Left hindlimb (tissue), 1 donor: ENCODE measurements around the gene TRPM1.
"Not testable (repeated sequence)": the region's sequence is repeated elsewhere in the genome, so short reads cannot be mapped to it uniquely, and the experiment has no call there.

Source experiments
- DNase-seq: peaks from one replicate; pipeline ENCODE4 v3.0.0-alpha.2; 2018

Gene TRPM1

DNA sequence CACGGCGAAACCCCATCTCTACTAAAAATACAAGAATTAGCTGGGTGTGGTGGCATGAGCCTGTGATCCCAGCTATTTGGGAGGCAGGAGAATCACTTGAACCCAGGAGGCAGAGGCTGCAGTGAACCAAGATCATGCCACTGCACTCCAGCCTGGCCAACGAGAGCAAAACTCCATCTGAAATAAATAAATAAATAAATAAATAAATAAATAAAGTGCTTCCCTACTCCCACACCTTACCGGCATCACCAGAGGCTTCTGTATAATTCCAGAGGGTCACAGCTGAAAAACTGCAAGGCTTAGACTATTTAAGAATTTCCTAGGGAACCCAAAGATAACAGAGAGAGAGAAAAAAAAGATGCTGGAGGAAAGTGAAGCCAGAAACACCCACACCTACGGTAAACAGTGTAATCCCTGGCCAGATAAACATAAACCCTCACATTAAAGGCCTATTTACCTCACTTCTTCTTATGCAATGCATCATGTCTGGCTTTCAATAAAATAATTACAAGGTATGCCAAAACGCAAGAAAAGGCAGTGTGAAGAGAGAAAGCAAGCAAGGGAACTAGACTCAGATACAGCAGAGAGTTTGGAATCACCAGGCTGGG lies 15.0 kb upstream of the TRPM1 start:
- DNase-seq: no peak

DNA sequence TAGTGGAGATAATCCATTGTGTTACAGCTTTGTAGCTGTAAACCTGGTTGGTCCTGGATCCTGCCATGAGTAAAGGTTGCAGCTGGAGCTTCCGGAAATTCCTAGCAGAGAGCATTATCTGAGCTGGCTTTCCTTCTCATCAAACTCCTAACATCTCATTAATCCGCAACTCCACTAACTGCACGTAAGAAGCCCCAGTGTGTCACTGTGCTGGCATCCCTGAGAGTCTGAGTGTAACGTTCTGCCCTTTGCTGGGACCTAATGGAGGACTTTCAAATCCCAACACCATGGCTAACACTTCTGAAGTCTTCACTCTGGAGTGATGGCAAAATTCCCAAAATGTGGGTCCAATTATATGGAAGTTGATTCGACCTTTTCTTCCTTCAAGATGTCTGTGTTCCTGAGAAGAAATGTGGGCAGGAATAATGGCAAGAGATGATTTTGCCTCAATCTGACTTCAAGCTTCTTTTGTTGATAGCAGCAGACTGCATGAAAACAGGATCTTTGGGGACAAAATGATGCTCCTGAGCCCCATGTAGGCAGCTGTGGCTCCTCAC lies 9.6 kb upstream of the TRPM1 start:
- DNase-seq: no peak

DNA sequence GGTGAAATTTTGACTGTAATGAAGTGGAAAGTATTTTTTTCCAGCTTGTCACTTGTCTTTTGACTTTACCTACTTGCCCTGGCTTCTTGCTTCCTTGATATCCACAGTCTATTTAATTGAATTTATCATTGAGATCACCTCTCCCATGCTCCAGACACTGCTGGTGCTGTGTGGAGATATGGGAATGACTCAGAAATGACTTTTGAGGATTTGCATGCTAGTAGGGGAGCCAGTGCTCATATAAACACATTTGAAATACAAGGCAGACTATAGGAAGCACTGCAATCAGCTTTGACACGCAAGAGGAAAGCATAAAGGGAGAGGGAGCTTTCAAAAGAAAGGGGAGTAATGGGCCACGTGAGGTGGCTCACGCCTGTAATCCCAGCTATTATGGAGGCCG lies 7.3 kb upstream of the TRPM1 start:
- DNase-seq: no peak

DNA sequence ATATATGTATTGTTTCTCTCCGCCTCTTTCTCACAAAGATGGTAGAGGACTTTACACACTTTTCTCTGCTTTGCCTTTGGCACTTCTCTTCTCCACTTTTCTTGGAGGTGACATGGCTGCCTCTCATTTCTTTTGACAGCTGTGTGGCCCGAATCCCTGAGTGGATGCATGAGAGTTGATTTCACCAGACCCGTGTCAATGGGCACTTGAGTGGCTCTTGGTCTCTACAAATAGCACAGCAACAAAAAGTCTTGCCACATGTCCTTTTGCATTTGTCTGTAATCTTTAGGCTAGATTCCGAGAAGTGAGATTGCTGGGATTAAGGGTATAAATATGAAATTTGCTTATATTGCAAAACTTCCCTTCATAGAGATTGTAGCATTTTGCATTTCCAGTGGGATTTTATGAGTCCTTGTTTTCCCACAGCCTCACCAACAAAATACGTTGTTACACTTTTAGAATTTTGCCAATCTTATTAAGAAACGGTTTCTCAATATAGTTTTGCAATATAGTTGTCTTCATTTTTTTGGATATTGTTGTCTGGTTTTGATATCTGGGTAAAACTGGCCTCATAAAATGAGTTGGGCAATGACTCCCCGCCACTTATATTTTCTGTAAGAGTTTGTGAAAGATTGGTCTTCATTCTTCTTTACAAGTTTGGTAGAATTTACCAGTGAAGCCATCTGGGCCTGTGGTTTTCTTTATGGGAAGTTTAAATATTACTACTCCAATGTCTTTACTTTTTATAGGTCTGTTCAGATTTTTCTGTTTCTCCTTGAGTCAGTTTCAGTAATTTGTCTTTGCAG lies 5.2 kb upstream of the TRPM1 start:
- no peak for DNase-seq

DNA sequence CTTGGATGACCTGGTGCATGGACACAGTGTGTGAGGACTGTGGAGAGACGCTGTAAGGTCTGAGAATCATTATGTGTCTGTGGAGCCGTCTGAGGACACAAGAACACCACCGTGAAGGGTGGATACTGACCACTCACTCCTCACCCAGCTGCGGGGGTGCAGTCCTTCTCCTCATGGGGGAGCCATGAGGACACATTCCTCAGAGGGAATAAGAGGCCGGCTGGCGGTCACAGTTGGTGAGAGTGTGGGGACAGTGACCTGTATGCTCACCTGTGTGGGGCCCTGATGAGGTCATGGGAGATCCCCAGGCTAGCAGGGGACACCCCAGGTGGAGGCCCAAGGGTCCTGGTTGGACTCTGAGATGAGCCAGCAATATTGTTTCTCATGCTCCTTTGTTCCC lies 2.5 kb upstream of the TRPM1 start:
- no peak for DNase-seq

DNA sequence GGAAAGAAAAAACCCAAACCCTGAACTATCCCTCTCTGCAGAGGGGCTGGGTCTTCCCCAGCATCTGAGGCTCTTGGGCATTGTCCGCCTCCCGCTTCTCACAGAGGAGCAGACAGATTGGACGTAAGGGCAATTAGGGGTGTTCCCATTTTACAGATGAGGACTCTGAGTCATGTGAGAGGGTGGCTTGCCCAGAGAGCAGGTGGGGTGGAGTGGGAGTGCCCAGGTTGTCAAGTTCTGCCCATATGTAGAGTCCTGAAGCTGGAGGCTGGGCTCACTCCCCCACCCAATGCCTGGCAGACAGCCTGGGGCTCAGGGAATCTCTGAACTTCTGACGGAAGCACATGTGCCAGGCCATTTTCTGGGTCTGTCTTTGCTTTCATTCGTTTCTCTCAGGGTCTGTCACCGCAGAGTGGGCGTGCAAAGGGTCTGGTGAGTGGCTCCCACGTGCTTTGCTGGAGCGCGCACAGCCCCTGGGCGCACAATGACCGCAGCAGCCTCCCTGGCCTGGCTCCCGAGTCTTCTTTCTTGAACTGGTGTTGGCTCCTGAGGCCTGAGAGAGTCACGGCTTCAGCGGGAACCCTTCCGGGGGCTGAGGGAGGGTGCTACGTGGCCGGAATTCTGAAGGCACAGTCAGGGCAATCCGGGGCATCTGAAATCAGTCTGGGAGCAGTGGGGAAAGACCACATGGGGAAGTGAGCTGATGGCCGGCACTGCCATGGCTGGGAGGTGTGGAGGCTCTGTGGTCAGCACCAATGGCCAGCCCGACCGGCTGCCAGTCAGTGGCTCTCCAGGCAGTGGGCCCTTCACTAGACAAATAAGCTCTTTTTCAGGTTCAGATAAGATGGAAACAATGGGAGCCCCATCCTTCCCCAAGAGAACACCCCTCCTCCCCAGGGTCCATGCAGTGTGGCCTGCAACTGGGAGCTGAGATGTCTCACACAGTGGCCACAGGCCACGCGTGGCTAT lies 1.1 kb upstream of the TRPM1 start:
- no peak for DNase-seq

DNA sequence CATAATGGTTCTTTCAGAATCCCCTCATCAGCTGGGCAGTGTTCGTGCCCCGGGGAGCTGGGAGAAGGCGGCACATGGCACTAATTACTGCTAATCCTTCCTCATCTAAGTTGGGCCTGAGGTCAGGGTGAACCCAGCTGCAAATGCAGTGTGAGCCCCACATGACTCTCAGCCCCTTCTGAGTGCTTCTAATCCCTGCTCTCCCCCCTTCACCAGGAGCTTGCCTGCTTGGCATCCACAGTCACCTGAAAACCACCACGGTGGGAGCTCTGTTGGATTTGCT lies 455 bp upstream of the TRPM1 start:
- DNase-seq: no peak

DNA sequence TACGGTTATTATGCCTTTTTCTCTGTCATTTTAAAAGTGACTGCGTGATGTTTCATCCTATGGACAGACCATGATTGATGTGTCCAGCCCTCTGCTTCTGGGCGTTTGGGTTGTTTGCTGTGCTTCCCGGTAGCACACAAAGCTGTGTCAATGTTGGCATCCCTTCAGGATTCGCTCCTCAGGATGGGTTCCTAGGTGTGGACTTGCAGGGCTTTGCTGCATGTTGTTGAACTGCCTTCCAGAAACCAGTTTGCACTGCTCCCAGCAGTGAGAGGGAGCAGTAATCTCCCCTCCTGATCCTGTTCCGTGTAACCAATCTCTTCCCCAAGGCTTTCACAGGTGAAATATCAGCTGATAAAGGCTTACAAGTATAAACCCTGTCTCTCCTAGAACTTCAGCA lies 787 bp downstream of the TRPM1 start:
- DNase-seq: no peak

DNA sequence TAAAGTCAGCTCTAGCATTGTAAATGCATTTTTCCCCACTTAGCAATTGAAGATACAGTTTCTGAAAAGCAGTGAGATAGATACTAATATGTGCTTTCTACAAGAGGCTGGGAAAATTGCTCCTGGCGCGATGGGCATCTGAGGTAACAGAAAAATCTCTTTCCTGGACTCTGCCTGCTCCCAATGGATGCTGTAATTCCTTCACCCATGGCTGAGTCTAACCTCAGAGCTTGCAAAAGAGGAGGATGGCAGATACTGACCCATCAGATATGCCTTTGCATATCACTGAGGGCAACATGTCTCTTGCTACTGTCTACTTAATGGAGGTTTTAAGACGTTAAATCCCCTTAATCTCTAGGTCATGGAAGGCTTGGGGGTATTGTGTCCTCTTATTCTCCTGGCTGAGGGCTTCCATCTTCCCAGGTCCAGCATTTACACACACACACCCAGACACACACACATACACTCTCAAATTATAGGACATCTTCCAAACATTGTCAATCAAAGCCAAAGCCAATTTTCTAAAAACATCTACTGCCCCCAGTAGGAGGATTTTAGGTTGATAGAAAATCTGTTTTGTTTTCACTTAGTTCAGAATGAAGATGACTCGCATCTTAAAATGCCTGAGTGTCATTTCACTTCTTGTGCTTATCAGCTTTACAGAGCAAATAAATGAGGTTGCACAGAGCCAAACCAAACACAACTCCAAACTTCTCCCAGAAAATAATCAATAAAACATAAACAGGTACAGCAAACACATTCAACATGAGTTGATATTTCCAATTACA lies 2.4 kb downstream of the TRPM1 start:
- DNase-seq: no peak

DNA sequence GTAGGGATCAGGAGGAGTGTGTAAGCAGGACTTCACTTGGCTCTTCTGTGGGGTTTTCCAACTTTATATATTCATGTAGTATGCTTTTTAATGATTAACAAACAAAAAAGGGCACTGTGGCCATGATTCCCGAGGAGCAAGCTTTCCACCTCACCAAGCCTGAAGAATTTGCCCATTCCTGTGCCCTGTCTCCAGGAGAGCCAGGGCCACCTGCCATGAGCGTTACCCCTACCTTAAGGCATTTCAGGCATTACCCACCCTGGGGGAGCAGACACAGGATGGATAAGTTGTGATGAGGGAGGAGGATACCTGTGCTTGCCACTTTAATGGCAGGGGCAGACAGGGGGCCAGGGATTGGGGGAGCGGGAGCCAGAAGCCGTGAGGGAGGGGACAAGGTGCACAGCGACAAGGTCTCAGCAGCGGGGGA lies 3.0 kb downstream of the TRPM1 start:
- DNase-seq: no peak

DNA sequence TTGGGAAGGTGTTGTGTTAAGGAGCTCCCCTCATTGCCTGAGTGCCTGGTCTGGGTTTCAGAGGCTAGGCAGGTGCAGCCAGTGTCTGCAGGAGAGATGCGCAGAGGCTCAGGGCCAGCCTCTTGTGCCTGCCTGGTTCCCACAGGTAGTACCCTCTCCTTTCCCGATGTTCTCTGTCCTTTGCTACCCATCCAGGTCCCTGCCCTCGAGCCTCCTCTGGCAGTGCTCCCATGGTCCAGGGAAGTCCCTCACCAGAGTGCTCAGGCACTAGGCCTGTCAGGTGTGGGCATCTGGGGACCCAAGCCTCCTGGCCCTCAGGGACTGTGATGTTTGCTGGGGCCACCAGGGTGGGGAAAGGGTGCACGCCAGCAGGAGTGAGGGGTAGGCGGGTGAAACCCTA lies 5.0 kb downstream of the TRPM1 start:
- no peak for DNase-seq

DNA sequence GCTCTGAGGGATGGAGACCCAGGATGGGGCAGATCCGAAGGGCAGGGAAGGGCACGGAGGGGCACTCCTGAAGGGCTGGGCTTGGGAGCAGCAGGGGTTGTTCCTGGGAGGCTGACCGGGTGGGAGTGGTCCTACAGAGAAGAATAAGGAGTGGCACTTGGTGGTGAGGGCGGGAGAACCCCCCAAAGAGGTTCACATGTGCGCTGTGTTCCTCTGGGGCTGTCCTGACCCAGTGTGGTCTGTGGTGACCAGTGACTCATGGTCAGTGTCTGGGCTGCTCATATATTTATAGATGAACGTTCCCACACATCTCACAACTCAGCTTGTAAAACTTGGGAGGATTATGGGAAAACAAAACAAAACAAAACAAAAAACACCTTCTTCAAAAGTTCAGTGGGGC lies 10.0 kb downstream of the TRPM1 start:
- peak; percentile 69 for DNase-seq

DNA sequence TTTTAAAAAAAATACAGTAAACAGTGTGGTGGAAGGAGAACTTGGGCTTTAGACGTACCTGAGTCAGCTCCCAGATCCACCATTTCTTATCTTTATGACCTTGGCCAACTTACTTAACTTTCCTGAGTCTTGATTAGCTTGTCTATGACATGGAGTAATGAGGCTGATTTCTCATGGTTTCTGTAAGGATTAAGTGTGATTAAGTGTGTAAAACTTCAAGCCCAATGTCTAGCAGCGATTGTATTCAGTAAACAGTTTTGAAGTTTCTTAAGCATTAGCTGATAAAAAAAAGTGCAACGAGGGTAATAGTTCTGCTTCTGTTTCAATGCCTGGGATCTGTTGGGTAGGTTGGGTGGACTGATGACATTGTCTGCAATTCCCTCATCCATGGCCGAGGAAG lies 10.8 kb downstream of the TRPM1 start:
- DNase-seq: no peak

DNA sequence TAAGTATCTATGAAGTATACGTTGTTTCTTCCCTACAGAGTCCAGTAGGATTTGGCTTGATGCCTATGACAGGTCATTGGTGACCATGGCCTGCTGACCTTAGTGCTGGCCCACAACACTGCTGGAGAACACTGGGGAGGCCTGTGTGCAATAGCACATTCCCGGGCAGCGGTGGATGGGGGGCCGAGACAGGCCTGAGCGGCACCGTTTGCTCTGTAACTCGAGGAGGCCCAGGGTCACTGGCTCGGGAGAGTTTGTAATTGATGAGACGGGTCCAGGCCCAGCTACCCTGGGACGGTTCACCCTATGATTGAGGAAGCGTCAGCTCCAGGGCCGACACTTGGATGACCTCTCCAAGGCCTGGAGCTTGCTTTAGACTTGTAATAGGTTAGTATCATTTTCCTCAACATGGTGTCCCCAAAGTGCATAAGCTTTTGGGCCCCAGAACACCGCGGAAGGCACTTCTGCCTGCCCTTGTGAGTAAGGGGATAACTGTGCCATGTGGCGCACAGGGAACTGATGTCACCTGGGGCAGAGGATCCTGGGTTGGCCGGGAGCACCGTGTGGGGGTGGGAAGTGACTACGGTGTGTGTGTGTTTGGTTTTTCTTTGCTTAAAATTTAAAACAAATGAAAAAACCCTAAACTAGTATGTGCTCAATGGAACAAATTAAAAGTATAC lies 12.0 kb downstream of the TRPM1 start:
- DNase-seq: no peak

DNA sequence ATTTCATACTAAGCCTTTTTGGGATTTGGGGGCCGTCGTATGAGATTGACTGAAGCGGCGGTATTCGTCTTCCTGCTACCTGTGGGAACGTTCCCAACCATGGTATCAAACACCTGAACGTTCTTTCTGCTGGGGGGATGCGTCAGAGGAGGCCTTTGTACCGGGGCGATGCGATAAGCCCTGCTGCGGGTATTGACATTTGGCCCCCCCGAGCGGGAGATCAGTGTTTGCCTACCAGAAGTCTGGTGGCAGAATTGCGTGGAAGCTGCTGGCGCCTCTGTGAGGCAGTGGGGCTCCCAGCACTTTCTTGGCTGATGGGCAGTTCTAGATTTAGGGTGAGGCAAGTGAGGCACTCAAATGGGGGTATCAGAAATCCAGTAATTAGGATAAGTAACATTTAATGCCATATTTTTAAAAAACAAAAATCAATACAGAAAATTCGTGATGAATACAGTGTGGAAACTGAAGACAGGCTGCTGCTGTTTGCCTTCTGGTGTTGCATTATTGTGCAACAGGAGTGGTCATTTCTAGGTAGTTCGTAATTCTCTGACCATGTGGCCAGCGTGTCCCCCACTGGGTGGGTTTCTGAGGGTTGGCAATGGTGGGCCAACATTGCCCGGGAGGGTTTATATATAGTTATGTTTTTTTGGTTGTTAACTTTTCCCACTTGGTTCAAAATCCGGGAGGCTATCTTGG lies 12.7 kb downstream of the TRPM1 start:
- no peak for DNase-seq

DNA sequence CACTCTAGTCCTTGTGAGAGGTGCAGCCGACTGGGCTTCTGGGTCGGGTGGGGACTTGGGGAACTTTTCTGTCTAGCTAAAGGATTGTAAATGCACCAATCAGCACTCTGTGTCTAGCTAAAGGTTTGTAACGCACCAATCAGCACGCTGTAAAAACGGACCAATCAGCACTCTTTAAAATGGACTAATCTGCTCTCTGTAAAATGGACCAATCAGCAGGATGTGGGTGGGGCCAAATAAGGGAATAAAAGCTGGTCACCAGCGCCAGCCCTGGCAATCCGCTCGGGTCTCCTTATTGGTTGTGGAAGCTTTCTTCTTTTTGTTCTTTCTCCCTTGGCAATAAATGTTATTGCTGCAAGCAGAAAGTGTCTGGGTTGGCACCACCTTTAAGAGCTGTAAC lies 13.5 kb downstream of the TRPM1 start:
- DNase-seq: not testable (repeated sequence)

DNA sequence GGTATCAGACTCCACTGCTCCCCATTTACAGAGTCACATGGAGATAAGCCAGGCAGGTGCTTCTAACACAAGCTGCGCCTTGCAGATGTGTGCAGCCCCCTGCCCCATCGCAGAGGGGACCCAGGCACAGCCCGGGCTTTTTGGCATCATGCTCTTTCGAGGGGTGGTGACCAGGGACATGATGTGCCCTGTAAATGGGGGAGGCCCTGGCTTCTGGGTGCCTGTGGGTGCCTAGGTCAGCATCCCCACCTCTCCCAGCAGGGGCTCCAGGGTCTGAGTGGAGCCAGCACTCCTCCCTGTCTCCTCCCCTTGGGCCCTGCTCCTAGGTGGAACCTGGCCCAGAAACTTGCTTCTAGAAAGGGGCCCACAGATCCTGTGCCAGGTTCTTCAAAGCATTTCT lies 15.2 kb downstream of the TRPM1 start:
- DNase-seq: no peak

DNA sequence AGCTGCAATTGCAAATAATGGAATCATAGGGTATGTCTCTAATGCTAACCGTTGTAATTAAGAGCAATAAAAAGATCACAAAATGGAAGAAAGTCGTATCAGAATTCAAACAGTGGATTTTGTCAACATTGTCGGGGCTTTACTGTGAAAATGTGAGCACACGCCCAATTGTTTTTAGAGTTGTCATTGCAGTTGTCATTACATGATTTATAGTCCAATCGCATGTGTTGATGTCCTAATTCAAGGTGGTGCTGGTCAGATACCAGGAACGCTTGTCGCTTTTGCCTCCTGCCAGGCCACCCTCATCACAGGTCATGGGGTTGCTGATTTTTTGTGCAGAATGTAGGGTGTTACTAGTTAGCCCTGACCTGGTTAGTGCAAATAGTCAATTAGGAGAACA lies 16.2 kb downstream of the TRPM1 start:
- no peak for DNase-seq

DNA sequence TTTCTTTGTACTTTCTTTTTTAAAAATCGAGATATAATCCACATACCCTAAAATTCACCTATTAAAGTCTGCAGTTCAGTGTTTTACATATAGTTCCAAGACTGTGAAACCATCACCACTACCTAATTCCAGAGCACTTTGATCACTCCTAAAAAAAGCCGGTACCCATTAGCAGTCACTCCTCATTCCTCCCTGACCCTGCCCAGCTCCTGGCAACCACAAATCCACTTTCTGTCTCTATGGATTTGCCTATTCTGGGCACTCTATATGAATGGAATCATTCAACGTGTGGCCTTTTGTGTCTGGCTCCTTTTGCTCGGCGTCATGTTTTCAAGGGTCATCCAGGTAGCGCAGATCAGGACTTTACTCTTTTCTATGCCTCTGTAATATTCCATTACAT lies 17.3 kb downstream of the TRPM1 start:
- no peak for DNase-seq

DNA sequence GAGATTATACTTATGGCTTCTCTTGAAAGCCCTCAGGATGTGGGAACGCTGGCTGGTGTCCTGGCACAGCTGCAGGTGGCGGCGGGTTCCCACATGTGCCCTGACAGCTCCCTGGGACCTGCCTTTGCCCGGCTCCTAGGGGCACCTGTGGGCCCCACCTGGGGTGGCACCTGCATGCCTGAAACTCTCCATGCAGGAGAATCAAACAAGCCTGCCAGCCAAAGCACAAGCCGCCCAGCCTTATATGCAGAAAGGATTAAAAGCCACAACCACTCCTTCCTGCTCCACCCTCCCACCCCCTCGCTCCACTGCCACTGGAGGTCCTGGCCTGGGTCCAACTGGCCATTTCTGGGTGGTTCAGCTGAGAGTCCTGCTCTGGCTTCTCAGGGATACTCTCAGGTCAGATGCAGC lies 18.1 kb downstream of the TRPM1 start:
- DNase-seq: peak; percentile 63

DNA sequence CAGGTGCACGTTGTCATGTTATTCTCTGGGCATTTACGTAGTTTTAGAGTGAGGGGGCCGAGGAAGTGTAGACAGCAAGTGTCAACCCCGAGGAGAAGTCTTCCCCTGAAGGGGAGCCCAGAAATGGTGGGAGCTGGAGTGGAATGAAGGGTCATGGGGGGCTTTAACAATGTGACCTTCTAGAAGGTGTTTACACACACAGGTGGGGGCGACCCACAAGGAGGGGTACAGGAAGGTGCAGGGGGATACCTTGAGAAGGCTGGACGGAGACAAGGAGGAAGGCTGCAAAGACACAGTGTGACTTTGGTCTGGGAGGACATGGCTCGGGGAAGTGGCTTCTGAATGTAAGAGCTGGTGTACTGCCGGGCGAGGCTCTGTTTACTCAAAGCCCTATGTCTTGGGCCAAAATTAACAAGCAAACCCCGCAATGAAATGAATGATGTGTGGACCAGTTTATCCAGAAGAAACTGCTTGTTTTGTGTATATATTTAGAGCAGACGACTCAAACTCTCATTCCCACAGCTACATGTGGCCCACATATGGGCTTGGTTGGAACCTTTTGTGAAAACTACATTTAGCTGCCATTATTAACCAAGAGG lies 18.7 kb downstream of the TRPM1 start:
- DNase-seq: no peak
